ENCODE measurements around the gene RALGPS1.

The RALGPS1 gene

DNA sequence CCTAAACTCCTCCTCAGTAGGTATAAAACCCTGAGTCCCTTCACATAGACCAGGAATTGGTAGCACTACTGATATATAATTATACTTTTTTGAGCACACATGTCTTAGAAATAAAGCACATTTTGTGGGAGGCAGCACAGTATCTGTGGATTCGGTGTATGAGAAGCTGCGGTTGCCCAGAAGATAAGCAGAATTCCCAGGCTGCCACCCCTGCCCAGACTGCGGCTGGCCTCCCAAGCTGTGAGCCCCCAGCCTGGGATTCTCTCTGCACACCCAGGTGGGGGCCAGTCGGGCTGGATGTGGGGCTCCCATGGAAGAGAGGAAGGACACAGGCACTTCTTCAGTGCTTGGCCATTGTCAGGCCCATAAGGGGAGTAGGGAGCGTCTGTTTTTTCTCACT, 233.4 kb downstream of the RALGPS1 start:
- Mint-ChIP-seq H3K27me3 (ENCODE audit: low read depth, poor library complexity) (peaks cover 4% of the 10 kb centered on the region), H3K4me1 (peaks cover 6% of the 10 kb centered on the region), H3K4me3 (no peak overlapping the region), H3K36me3 (ENCODE audit: low read depth) (no peaks in the 10 kb centered on the region), H3K9me3 (no peaks in the 10 kb centered on the region), H3K27ac (no peak overlapping the region)
- DNase-seq: no peak
- TF ChIP-seq, protein P1, sequence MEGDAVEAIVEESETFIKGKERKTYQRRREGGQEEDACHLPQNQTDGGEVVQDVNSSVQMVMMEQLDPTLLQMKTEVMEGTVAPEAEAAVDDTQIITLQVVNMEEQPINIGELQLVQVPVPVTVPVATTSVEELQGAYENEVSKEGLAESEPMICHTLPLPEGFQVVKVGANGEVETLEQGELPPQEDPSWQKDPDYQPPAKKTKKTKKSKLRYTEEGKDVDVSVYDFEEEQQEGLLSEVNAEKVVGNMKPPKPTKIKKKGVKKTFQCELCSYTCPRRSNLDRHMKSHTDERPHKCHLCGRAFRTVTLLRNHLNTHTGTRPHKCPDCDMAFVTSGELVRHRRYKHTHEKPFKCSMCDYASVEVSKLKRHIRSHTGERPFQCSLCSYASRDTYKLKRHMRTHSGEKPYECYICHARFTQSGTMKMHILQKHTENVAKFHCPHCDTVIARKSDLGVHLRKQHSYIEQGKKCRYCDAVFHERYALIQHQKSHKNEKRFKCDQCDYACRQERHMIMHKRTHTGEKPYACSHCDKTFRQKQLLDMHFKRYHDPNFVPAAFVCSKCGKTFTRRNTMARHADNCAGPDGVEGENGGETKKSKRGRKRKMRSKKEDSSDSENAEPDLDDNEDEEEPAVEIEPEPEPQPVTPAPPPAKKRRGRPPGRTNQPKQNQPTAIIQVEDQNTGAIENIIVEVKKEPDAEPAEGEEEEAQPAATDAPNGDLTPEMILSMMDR (IDR thresholded peaks at IDR 0.05): no peak

DNA sequence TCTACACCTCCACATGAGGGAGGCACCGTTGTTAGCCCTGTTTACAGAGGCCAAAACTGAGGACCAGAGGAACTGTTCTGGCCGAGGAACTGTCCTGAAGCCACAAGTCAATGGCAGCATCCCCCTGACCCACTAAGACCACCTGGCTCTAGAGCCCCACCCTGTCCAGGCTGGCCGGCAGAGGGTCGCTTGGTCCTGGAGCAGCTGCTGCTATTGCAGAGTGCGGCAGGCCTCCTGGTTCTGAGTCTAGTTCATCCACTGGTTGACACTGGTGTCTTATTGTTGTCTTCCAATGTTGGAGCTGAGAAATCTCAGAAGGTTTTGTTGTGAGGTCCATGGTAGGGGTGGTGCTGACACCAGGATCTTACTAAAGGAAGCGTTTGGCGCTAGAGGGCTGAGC, 234.4 kb downstream of the RALGPS1 start:
- Mint-ChIP-seq H3K27me3 (ENCODE audit: low read depth, poor library complexity) (peaks cover 4% of the 10 kb centered on the region), H3K4me1 (no peaks in the 10 kb centered on the region), H3K9me3 (no peaks in the 10 kb centered on the region), H3K4me3 (no peak overlapping the region), H3K27ac (no peak overlapping the region), H3K36me3 (ENCODE audit: low read depth) (no peaks in the 10 kb centered on the region)
- DNase-seq: no peak
- TF ChIP-seq, protein P1 (IDR thresholded peaks at IDR 0.05): no peak

DNA sequence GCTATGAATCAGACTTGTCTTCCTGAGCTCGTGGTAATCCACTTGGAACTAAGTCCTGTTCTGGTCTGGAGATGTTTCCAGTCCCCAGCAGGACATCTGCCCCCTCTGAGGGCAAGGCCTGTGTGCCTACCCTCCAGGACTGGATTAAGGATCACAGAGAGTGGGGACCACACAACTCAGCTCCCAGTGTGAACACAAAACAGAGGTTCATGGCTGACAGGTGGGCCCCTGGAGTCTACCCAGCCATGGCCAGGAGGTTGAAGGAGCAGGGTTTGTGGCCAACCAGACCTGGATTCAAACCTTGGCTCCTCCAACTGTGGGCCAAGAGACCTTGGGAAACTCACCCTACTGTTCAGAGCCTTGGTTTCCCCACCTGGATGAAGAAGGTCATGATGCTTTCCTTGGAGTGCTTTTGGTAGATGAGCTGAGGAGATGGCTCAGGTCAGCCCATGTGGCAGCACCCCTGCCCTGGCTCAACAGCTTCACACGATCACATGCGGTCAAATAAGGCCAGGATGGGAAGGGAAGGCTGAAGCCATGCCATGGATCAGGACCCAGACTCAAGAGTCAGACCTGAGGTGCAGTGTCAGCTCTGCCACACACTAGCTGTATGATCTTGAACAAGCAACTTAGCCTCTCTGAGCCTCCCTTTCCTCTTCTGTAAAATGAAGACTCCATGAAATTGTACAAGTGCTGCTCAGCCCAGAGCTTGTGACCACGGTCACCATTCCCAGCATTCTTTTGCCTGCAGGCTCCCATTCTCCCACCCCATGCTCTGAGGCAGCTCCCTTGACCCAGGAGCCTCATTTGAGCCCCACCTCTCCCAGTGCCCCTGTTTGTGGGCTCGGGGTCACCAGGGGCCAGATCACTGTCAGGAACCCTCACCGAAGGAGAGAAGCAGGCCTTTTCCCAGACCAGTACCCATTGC, 235.1 kb downstream of the RALGPS1 start:
- TF ChIP-seq, protein P1 (IDR thresholded peaks at IDR 0.05): no peak
- Mint-ChIP-seq H3K27me3 (ENCODE audit: low read depth, poor library complexity) (peaks cover 4% of the 10 kb centered on the region), H3K36me3 (ENCODE audit: low read depth) (no peaks in the 10 kb centered on the region), H3K9me3 (no peaks in the 10 kb centered on the region), H3K4me3 (no peak overlapping the region), H3K4me1 (no peaks in the 10 kb centered on the region), H3K27ac (no peak overlapping the region)
- DNase-seq: no peak

DNA sequence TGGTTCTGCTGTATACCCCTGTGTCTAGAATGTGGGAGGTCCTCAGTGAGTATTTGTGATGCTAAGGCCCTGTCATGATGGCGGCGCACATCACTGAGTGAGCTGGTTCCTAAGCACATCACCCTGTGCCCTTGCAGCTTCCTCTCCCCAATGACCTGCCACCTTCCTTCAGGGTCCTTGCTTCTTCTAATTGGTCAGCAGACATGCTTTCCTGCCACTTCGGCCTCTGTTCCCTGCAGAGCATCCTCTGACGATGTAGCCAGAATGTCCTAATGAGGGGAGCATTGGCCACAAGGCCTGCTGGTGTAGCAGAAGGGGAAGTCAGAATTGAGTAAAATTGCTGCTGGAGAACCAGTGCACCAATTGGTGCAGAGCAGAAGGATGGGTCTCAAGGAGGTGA, 238.9 kb downstream of the RALGPS1 start:
- H3K27ac Mint-ChIP-seq: no peak overlapping the region
- no peak overlapping the region for H3K4me3 Mint-ChIP-seq
- no peaks in the 10 kb centered on the region for H3K9me3 Mint-ChIP-seq
- no peaks in the 10 kb centered on the region for H3K4me1 Mint-ChIP-seq
- H3K27me3 Mint-ChIP-seq (ENCODE audit: low read depth, poor library complexity): no peaks in the 10 kb centered on the region
- H3K36me3 Mint-ChIP-seq (ENCODE audit: low read depth): no peaks in the 10 kb centered on the region
- DNase-seq: no peak
- TF ChIP-seq, protein P1 (IDR thresholded peaks at IDR 0.05): no peak

DNA sequence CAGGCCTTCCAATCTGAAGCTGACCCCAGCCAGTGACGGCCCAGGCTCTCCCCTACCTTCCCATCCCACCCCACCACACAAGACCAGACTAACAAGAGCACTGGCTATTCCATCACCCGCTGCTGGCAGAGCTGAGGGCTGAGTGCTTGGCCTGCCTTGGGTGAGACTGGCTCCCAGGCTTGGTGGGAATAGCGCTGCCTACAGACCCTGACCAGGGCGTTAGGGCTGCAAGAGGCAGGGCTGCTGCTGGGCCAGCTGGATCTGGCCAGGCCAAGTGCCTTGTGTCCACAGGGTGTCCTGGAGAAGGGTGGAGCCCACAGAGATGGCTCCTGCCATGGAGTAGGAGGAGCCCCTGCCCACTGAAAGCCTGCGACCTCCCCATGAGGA, 239.4 kb downstream of the RALGPS1 start:
- no peak overlapping the region for H3K27ac Mint-ChIP-seq
- no peak for DNase-seq
- no peak overlapping the region for H3K4me3 Mint-ChIP-seq
- no peaks in the 10 kb centered on the region for H3K27me3 Mint-ChIP-seq (ENCODE audit: low read depth, poor library complexity)
- H3K9me3 Mint-ChIP-seq: no peaks in the 10 kb centered on the region
- TF ChIP-seq, protein P1 (IDR thresholded peaks at IDR 0.05): no peak
- H3K36me3 Mint-ChIP-seq (ENCODE audit: low read depth): no peaks in the 10 kb centered on the region
- H3K4me1 Mint-ChIP-seq: no peaks in the 10 kb centered on the region

Data from nephron progenitor cell (in vitro differentiated cells).